ENCODE results near the gene SNHG17. TPM values are rescaled to one million over a fixed set of nuclear protein-coding genes. Genes with fewer than 3 reads are reported as not detected.

The SNHG17 gene
- total and polyA plus RNA-seq, 12 donors: 6.4 to 68.0 (median 22.3) TPM

- DNase-seq: no peak
- 36 to 45% (median 41%) methylated on average over 10 to 12 of the region's 12 CpGs for WGBS, 4 donors
- Histone ChIP-seq H3K4me3 (peak overlapping the region in 3 of 4 donors; percentile 47 to 86 (median 72)), H3K9me3 (replicated peaks in 1 of 3) (no peaks in the 10 kb centered on the region), H3K27ac (peak overlapping the region in 4 of 5 donors; percentile 27 to 78 (median 70)), H3K4me1 (replicated peaks in 1 of 2) (peaks cover 5 to 10% of the 10 kb centered on the region in 2 donors), H3K36me3 (replicated peaks in 1 of 2) (peaks cover 0 to 20% of the 10 kb centered on the region in 2 donors), H3K27me3 (no peaks in the 10 kb centered on the region)
- intact Hi-C loops (cut with DNase I): no loop called here
- TF ChIP-seq CTCF (IDR thresholded peaks at IDR 0.05) (no peak), POLR2A (IDR thresholded peaks at IDR 0.05) (no peak)
These were observed 12.1 kb upstream of the SNHG17 start for GRCh38 chr20:38447251-38447661.

GRCh38 chr20:38446441-38447209 lies 11.5 kb upstream of the SNHG17 start:
- 0 to 2% (median 1%) methylated on average over 14 to 56 of the region's 56 CpGs; no CpG with 5 or more reads in 1 of the 4 donors for WGBS, 4 donors
- peak; percentile 88 to 95 (median 91) for DNase-seq
- peak; percentile 93 to 99 (median 96) for TF ChIP-seq CTCF (IDR thresholded peaks at IDR 0.05)
- peak; percentile 72 for TF ChIP-seq POLR2A (IDR thresholded peaks at IDR 0.05)
- Histone ChIP-seq H3K27me3 (no peaks in the 10 kb centered on the region), H3K9me3 (replicated peaks in 1 of 3) (no peaks in the 10 kb centered on the region), H3K4me3 (peak overlapping the region; percentile 47 to 94 (median 79)), H3K36me3 (replicated peaks in 1 of 2) (peaks cover 0 to 20% of the 10 kb centered on the region in 2 donors), H3K27ac (peak overlapping the region in 4 of 5 donors; percentile 27 to 78 (median 70)), H3K4me1 (replicated peaks in 1 of 2) (peaks cover 5 to 10% of the 10 kb centered on the region in 2 donors)
- intact Hi-C loops (cut with DNase I): no loop called here

- Histone ChIP-seq H3K36me3 (replicated peaks in 1 of 2) (peaks cover 0 to 20% of the 10 kb centered on the region in 2 donors), H3K9me3 (replicated peaks in 1 of 3) (no peaks in the 10 kb centered on the region), H3K4me1 (replicated peaks in 1 of 2) (peaks cover 5 to 10% of the 10 kb centered on the region in 2 donors), H3K27ac (peak overlapping the region in 1 of 5 donors; percentile 73), H3K4me3 (peak overlapping the region in 1 of 4 donors; percentile 72), H3K27me3 (no peaks in the 10 kb centered on the region)
- intact Hi-C loops (cut with DNase I): no loop called here
- no peak for DNase-seq
- TF ChIP-seq POLR2A (IDR thresholded peaks at IDR 0.05) (no peak), CTCF (IDR thresholded peaks at IDR 0.05) (no peak)
- 70 to 82% (median 74%) methylated on average over 6 of the region's 6 CpGs for WGBS, 4 donors
These were observed 10.8 kb upstream of the SNHG17 start for GRCh38 chr20:38445901-38446425.

GRCh38 chr20:38445381-38445796 lies 10.3 kb upstream of the SNHG17 start:
- TF ChIP-seq CTCF (IDR thresholded peaks at IDR 0.05) (no peak), POLR2A (IDR thresholded peaks at IDR 0.05) (no peak)
- H3K27me3 ChIP-seq: no peaks in the 10 kb centered on the region
- 76 to 83% (median 77%) methylated on average over 3 of the region's 3 CpGs for WGBS, 4 donors
- DNase-seq: no peak
- H3K4me3 ChIP-seq: no peak overlapping the region
- H3K4me1 ChIP-seq (replicated peaks in 1 of 2): peaks cover 5 to 10% of the 10 kb centered on the region in 2 donors
- H3K36me3 ChIP-seq (replicated peaks in 1 of 2): peaks cover 0 to 16% of the 10 kb centered on the region in 2 donors
- intact Hi-C loops (cut with DNase I): no loop called here
- no peaks in the 10 kb centered on the region for H3K9me3 ChIP-seq (replicated peaks in 1 of 3)
- H3K27ac ChIP-seq: no peak overlapping the region
